Body of pancreas (tissue), 4 donors: ENCODE data around the gene MYH14.

Experiments used
- CTCF ChIP-seq, 7 experiments: fragments of 450-650 bp in 4 of 7; fragments of 200-600 bp in 3 of 7; sonication (generic) in 3 of 7; IDR thresholded peaks; one replicate each; pipeline ENCODE4 v1.5.1; 2016 to 2019; ENCODE audit warnings: antibody characterized with exemption in 7 of 7
- POLR2A ChIP-seq, 3 donors: fragments of 450-650 bp; IDR thresholded peaks; one replicate each; pipeline ENCODE4 v1.6.1; 2016; ENCODE audit warnings: antibody characterized with exemption in 3 of 3, mild to moderate bottlenecking in 2 of 3

- TF ChIP-seq CTCF (IDR thresholded peaks at IDR 0.05) (peak in 2 of 7 experiments; percentile 24 to 37), POLR2A (IDR thresholded peaks at IDR 0.05) (peak in 2 of 3 donors; percentile 60 to 65)
Observed at GRCh38 chr19:50203281-50204080, at the start of gene MYH14.
